GM12874 (cell line): ENCODE results near the gene EYA2.

Experiments
- TF ChIP-seq, protein P1 (sequence below): IDR thresholded peaks from 2 replicates; pipeline ENCODE4 v1.5.1; 2011; ENCODE audit warnings: low read depth, mild to moderate bottlenecking, control low read depth, low read length, moderate library complexity; ENCODE audit not compliant: insufficient read depth

The EYA2 gene

GRCh38 chr20:47225458-47225857, 330.8 kb downstream of the EYA2 start:
- TF ChIP-seq, protein P1, sequence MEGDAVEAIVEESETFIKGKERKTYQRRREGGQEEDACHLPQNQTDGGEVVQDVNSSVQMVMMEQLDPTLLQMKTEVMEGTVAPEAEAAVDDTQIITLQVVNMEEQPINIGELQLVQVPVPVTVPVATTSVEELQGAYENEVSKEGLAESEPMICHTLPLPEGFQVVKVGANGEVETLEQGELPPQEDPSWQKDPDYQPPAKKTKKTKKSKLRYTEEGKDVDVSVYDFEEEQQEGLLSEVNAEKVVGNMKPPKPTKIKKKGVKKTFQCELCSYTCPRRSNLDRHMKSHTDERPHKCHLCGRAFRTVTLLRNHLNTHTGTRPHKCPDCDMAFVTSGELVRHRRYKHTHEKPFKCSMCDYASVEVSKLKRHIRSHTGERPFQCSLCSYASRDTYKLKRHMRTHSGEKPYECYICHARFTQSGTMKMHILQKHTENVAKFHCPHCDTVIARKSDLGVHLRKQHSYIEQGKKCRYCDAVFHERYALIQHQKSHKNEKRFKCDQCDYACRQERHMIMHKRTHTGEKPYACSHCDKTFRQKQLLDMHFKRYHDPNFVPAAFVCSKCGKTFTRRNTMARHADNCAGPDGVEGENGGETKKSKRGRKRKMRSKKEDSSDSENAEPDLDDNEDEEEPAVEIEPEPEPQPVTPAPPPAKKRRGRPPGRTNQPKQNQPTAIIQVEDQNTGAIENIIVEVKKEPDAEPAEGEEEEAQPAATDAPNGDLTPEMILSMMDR = no peak

- TF ChIP-seq, protein P1 = no peak
Measured at GRCh38 chr20:47227119-47227518, 332.5 kb downstream of the EYA2 start.

GRCh38 chr20:47227576-47227975, 332.9 kb downstream of the EYA2 start:
- TF ChIP-seq, protein P1 = no peak

DNA sequence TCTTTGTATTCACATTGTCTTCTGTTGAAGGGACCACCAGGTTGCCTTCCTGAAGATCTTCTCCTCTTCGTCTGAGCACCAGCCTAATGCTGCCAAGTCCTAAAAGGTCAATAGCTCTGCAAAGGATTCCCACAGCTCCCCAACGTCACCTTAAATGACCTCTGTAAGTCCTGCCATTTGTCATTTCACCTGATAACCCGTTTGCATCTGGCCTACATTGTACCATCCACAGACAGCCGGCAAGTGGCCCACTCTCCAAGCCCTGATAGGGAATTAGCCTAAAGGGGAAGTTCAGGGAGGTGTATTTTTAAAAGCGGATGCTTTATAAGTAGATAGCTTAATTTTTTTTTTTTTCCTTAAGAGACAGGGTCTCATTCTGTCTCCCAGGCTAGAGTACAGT, 334.0 kb downstream of the EYA2 start:
- TF ChIP-seq, protein P1 = no peak

- TF ChIP-seq, protein P1 = no peak
Measured at GRCh38 chr20:47230811-47231256, 336.2 kb downstream of the EYA2 start.

GRCh38 chr20:47231382-47232039, 336.9 kb downstream of the EYA2 start:
- TF ChIP-seq, protein P1 = no peak

- TF ChIP-seq, protein P1 = no peak
Measured at GRCh38 chr20:47232518-47232917, 337.9 kb downstream of the EYA2 start.
